H1 (cell line): ENCODE data around the gene SCD. TPM values are rescaled to one million over a fixed set of nuclear protein-coding genes. Genes with fewer than 3 reads are reported as not detected.
"Not testable (repeated sequence)": the region's sequence is repeated elsewhere in the genome, so short reads cannot be mapped to it uniquely, and the experiment has no call there.

Source experiments
- CTCF ChIA-PET: fragments of 300-600 bp; sonication (Branson Sonifier 250); formaldehyde crosslinking; loops from one replicate; lab custom pipeline; 2021; ENCODE audit not compliant: partially characterized antibody; lab: Charles Lee
- POLR2A ChIA-PET: fragments of 300-600 bp; sonication (Branson Sonifier 250); formaldehyde crosslinking; loops from one replicate; lab custom pipeline; 2021; ENCODE audit warnings: inconsistent platforms; ENCODE audit not compliant: partially characterized antibody; lab: Charles Lee
- DNase-seq, 2 experiments: peaks; one replicate each; pipeline versions ENCODE4 v3.0.0 to v3.0.0-alpha.2; 2010 to 2022; ENCODE audit warnings: low spot score in 2 of 2, low read depth in 1 of 2, mixed read lengths in 1 of 2
- FAIRE-seq: peaks from 2 replicates; lab custom pipeline; 2011; peaks lifted over from hg19 to GRCh38; lab: Jason Lieb, UNC
- H2AFZ ChIP-seq: 2 replicates; pipeline ENCODE4 v1.8.1; 2012; ENCODE audit warnings: low read length, inconsistent platforms
- H2AK5ac ChIP-seq: 2 replicates; pipeline ENCODE4 v1.6.1; 2013; ENCODE audit warnings: low read depth, low read length
- H2BK120ac ChIP-seq: replicated peaks from 2 replicates; pipeline ENCODE3; 2013; ENCODE audit warnings: low read depth, low read length, inconsistent platforms
- H2BK12ac ChIP-seq: 2 replicates; pipeline ENCODE4 v1.6.1; 2013; ENCODE audit warnings: low read depth, low read length
- H2BK15ac ChIP-seq: 2 replicates; pipeline ENCODE4 v1.6.1; 2013; ENCODE audit warnings: low read length
- H2BK20ac ChIP-seq: 2 replicates; pipeline ENCODE4 v1.6.1; 2013; ENCODE audit warnings: low read length
- H2BK5ac ChIP-seq: 2 replicates; pipeline ENCODE4 v1.6.1; 2013; ENCODE audit warnings: low read depth, low read length
- H3K14ac ChIP-seq: 2 replicates; pipeline ENCODE4 v1.6.1; 2013; ENCODE audit warnings: inconsistent platforms; ENCODE audit not compliant: insufficient read length
- H3K18ac ChIP-seq: 2 replicates; pipeline ENCODE4 v1.6.1; 2013; ENCODE audit warnings: low read length; ENCODE audit errors: extremely low read depth
- H3K23ac ChIP-seq: 2 replicates; pipeline ENCODE4 v1.6.1; 2013; ENCODE audit warnings: inconsistent platforms; ENCODE audit not compliant: insufficient read length
- H3K23me2 ChIP-seq: 2 replicates; pipeline ENCODE4 v1.6.1; 2013; ENCODE audit warnings: low read depth, low read length
- H3K27ac ChIP-seq: 2 replicates; pipeline ENCODE4 v1.6.1; 2011; ENCODE audit warnings: low read depth, low read length, inconsistent platforms
- H3K27me3 ChIP-seq, 4 experiments: replicated peaks in 1 of 4; 1 replicate in 1 of 4; 2 replicates in 3 of 4; pipeline versions ENCODE4 v1.6.1 to v1.8.1; 2011 to 2013; ENCODE audit warnings: low read length in 3 of 4, mild to moderate bottlenecking in 3 of 4, inconsistent platforms in 2 of 4, mixed read lengths in 2 of 4, moderate library complexity in 1 of 4; ENCODE audit not compliant: control insufficient read depth in 3 of 4, insufficient read depth in 3 of 4; ENCODE audit errors: extremely low read depth in 1 of 4
- H3K36me3 ChIP-seq, 4 experiments: 2 replicates each; pipeline versions ENCODE4 v1.6.1 to v1.8.1; 2011 to 2013; ENCODE audit warnings: mild to moderate bottlenecking in 4 of 4, low read length in 3 of 4, moderate library complexity in 2 of 4, control low read depth in 1 of 4, inconsistent platforms in 1 of 4; ENCODE audit not compliant: insufficient read depth in 4 of 4, control insufficient read depth in 2 of 4
- H3K4ac ChIP-seq: replicated peaks from 2 replicates; pipeline ENCODE3; 2013; ENCODE audit warnings: low read length, low read depth, mixed read lengths, inconsistent platforms; ENCODE audit not compliant: insufficient read length
- H3K4me1 ChIP-seq, 4 experiments: replicated peaks in 1 of 4; 1 replicate in 1 of 4; 2 replicates in 3 of 4; pipeline versions ENCODE4 v1.6.1 to v1.8.1; 2011 to 2013; ENCODE audit warnings: low read length in 3 of 4, inconsistent platforms in 2 of 4, mixed read lengths in 1 of 4; ENCODE audit not compliant: insufficient read depth in 4 of 4, control insufficient read depth in 3 of 4
- H3K4me2 ChIP-seq, 2 experiments: 2 replicates each; pipeline versions ENCODE4 v1.6.1 to v1.8.1; 2011 to 2013; ENCODE audit warnings: low read depth in 2 of 2, low read length in 2 of 2, control low read depth in 1 of 2, inconsistent platforms in 1 of 2, mild to moderate bottlenecking in 1 of 2; ENCODE audit not compliant: insufficient read depth in 1 of 2
- H3K4me3 ChIP-seq, 4 experiments: fragments of 200-600, 300-600 bp in 1 of 4; sonication (generic), shearing (Covaris generic), sonication (Bioruptor Twin) in 1 of 4; 2 replicates each; pipeline versions ENCODE4 v1.5.1 to v1.8.1; 2011 to 2016; ENCODE audit warnings: low read length in 4 of 4, low read depth in 3 of 4, control low read depth in 2 of 4, inconsistent platforms in 2 of 4, mild to moderate bottlenecking in 2 of 4, mixed read lengths in 1 of 4, moderate library complexity in 1 of 4; ENCODE audit not compliant: insufficient read depth in 2 of 4; ENCODE audit errors: extremely low read depth in 1 of 4
- H3K56ac ChIP-seq: replicated peaks from 2 replicates; pipeline ENCODE3; 2013; ENCODE audit warnings: low read depth, mild to moderate bottlenecking, mixed read lengths, low read length, inconsistent platforms; ENCODE audit not compliant: insufficient read length
- H3K79me1 ChIP-seq: 2 replicates; pipeline ENCODE4 v1.6.1; 2013; ENCODE audit warnings: low read depth, low read length, control low read depth
- H3K79me2 ChIP-seq, 2 experiments: 2 replicates each; pipeline versions ENCODE4 v1.6.1 to v1.8.1; 2012 to 2013; ENCODE audit warnings: low read length in 2 of 2, mild to moderate bottlenecking in 2 of 2, inconsistent platforms in 1 of 2; ENCODE audit not compliant: insufficient read depth in 2 of 2, control insufficient read depth in 1 of 2
- H3K9ac ChIP-seq, 4 experiments: replicated peaks in 1 of 4; 1 replicate in 1 of 4; 2 replicates in 3 of 4; pipeline versions ENCODE4 v1.6.1 to v1.8.1; 2011 to 2013; ENCODE audit warnings: low read depth in 3 of 4, low read length in 3 of 4, control low read depth in 2 of 4, mild to moderate bottlenecking in 2 of 4, moderate library complexity in 2 of 4, inconsistent platforms in 1 of 4; ENCODE audit errors: extremely low read depth in 1 of 4
- H3K9me3 ChIP-seq, 2 experiments: 2 replicates each; pipeline versions ENCODE4 v1.6.1 to v1.8.1; 2012 to 2013; ENCODE audit warnings: mild to moderate bottlenecking in 2 of 2, moderate library complexity in 2 of 2, control low read depth in 1 of 2, inconsistent platforms in 1 of 2, low read depth in 1 of 2, low read length in 1 of 2, mixed read lengths in 1 of 2; ENCODE audit not compliant: insufficient read depth in 2 of 2
- H4K20me1 ChIP-seq, 2 experiments: replicated peaks in 1 of 2; 2 replicates each; pipeline versions ENCODE3 to v1.8.1; 2011 to 2013; ENCODE audit warnings: inconsistent platforms in 2 of 2, low read length in 2 of 2, mild to moderate bottlenecking in 1 of 2; ENCODE audit not compliant: insufficient read depth in 2 of 2, control insufficient read depth in 1 of 2
- H4K5ac ChIP-seq: 2 replicates; pipeline ENCODE4 v1.6.1; 2013; ENCODE audit warnings: low read length, low read depth, mixed read lengths, inconsistent platforms; ENCODE audit not compliant: insufficient read length
- H4K8ac ChIP-seq: 2 replicates; pipeline ENCODE4 v1.8.0; 2013; ENCODE audit warnings: mild to moderate bottlenecking, moderate library complexity, low read length, inconsistent platforms; ENCODE audit not compliant: insufficient read depth; ENCODE audit errors: extremely low read depth
- H4K91ac ChIP-seq: replicated peaks from 2 replicates; pipeline ENCODE3; 2013; ENCODE audit warnings: low read length, mixed read lengths, inconsistent platforms; ENCODE audit not compliant: insufficient read length
- WGBS, 2 experiments: shearing (Covaris generic) in 1 of 2; methylation state at CpG; one replicate each; pipeline versions ENCODE4 v1.1.6 to v1.1.7; 2013 to 2015; ENCODE audit warnings: low lambda C conversion rate in 2 of 2, mixed read lengths in 2 of 2, inconsistent platforms in 1 of 2, low coverage in 1 of 2, missing lambda C conversion rate in 1 of 2; ENCODE audit not compliant: insufficient replicate concordance in 2 of 2, insufficient coverage in 1 of 2, insufficient read length in 1 of 2; ENCODE audit errors: extremely low coverage in 1 of 2, missing lambda C conversion rate in 1 of 2; 5-methylcytosine and 5-hydroxymethylcytosine counted together
- polyA plus RNA-seq, 7 experiments: library from polyadenylated mRNA; depleted of rRNA in 3 of 7; stranded (reverse) in 5 of 7; unstranded in 2 of 7; fragments of >200 nt in 5 of 7; fragments of 200-250 nt in 2 of 7; gene quantifications; 1 replicate in 5 of 7; 2 replicates in 1 of 7; 4 replicates in 1 of 7; pipeline versions ENCODE4 v1.2.1 to v1.2.3, GENCODE V29; 2011 to 2013; ENCODE audit warnings: missing spikeins in 2 of 7, mixed read lengths in 2 of 7
- total RNA-seq: library from RNA; stranded (reverse); fragmentation: NEBNext Ultra II Directional; extraction: Animal tissue kit (Norgen Biotek cat#: 25700); gene quantifications from 2 replicates; pipeline ENCODE4 v1.2.1, GENCODE V29; 2021

The SCD gene
- total and polyA plus RNA-seq, 2 of the 8 experiments (the other 6 are each of a cell fraction or from before 2014, with no cell fraction given): 397 to 621 TPM

- H4K5ac ChIP-seq, H4K8ac ChIP-seq, DNase-seq, H3K9me3 ChIP-seq, H4K20me1 ChIP-seq, H2AK5ac ChIP-seq, H3K4me3 ChIP-seq, H2BK5ac ChIP-seq, H2BK120ac ChIP-seq, H3K23ac ChIP-seq, H2BK15ac ChIP-seq, H4K91ac ChIP-seq, H3K27me3 ChIP-seq, H3K79me1 ChIP-seq, H2AFZ ChIP-seq, H2BK20ac ChIP-seq, H3K4ac ChIP-seq, H3K36me3 ChIP-seq, H3K9ac ChIP-seq, H3K18ac ChIP-seq, H3K4me2 ChIP-seq, CTCF ChIA-PET, FAIRE-seq, H2BK12ac ChIP-seq, H3K14ac ChIP-seq, H3K27ac ChIP-seq, H3K56ac ChIP-seq: not testable (repeated sequence)
- H3K79me2 ChIP-seq: peaks cover 0 to 25% of the 10 kb centered on the region in 2 experiments; a peak in 2 of 4 replicates
- peaks cover 0 to 12% (median 2%) of the 10 kb centered on the region in 4 experiments; a peak in 3 of 7 replicates for H3K4me1 ChIP-seq
- POLR2A ChIA-PET: interaction anchor here (0.7 to 4.6 kb wide), 4 partner anchors 14 to 85 kb away, joined by 3 to 24 read pairs (median 4); partner anchors contain the start of gene SCD
- H3K23me2 ChIP-seq: peaks cover 10% of the 10 kb centered on the region
- 97% methylated on average over 6 of the region's 6 CpGs; no CpG with 5 or more reads in 1 of the 2 experiments for WGBS, 2 experiments
Measured at GRCh38 chr10:100376656-100377055, 29.6 kb downstream of the SCD start.
